Thymus (tissue), 11 donors: ENCODE results near the gene PPP1R3E. TPM values are rescaled to one million over a fixed set of nuclear protein-coding genes. Genes with fewer than 3 reads are reported as not detected.
"Not testable (repeated sequence)": the region's sequence is repeated elsewhere in the genome, so short reads cannot be mapped to it uniquely, and the experiment has no call there.

ENCODE experiments used
- DNase-seq, 9 donors: peaks; one replicate each; pipeline ENCODE4 v3.0.0-alpha.2; 2013; ENCODE audit warnings: low spot score in 9 of 9, low read depth in 6 of 9, missing footprints in 1 of 9
- H3K27ac ChIP-seq, 2 donors: one replicate each; pipeline ENCODE4 v1.5.1; 2013; ENCODE audit warnings: control low read depth in 1 of 2, low read depth in 1 of 2, low read length in 1 of 2, mild to moderate bottlenecking in 1 of 2, moderate library complexity in 1 of 2
- H3K27me3 ChIP-seq, 2 donors: one replicate each; pipeline ENCODE4 v1.5.1; 2013; ENCODE audit warnings: low read length in 1 of 2; ENCODE audit not compliant: control insufficient read depth in 2 of 2, insufficient read depth in 1 of 2
- H3K36me3 ChIP-seq, 2 donors: one replicate each; pipeline ENCODE4 v1.5.1; 2013; ENCODE audit warnings: low read length in 1 of 2, mild to moderate bottlenecking in 1 of 2, moderate library complexity in 1 of 2; ENCODE audit not compliant: control insufficient read depth in 2 of 2, insufficient read depth in 2 of 2
- H3K4me1 ChIP-seq, 2 donors: one replicate each; pipeline ENCODE4 v1.5.1; 2013; ENCODE audit warnings: low read length in 2 of 2; ENCODE audit not compliant: control insufficient read depth in 2 of 2, insufficient read depth in 2 of 2
- H3K4me3 ChIP-seq, 2 donors: one replicate each; pipeline ENCODE4 v1.5.1; 2013; ENCODE audit warnings: low read length in 2 of 2, control low read depth in 1 of 2, mild to moderate bottlenecking in 1 of 2
- H3K9me3 ChIP-seq, 2 donors: one replicate each; pipeline ENCODE4 v1.5.1; 2013; ENCODE audit warnings: low read length in 1 of 2, mild to moderate bottlenecking in 1 of 2; ENCODE audit not compliant: control insufficient read depth in 2 of 2, insufficient read depth in 1 of 2
- WGBS: extraction: QIAGEN DNeasy Blood & Tissue Kit; methylation state at CpG from one replicate; pipeline ENCODE4 v1.1.7; 2013; 5-methylcytosine and 5-hydroxymethylcytosine counted together
- polyA plus RNA-seq: library from polyadenylated mRNA; stranded (reverse); fragments of 200-250 nt; gene quantifications from one replicate; pipeline ENCODE4 v1.2.3, GENCODE V29; 2013
- total RNA-seq: library from RNA; stranded (reverse); fragments of 120-200 nt; gene quantifications from one replicate; pipeline ENCODE4 v1.2.4, GENCODE V29; 2013
- donor health status: healthy.

PPP1R3E gene
- total and polyA plus RNA-seq, 2 donors: 6.6 to 43.1 TPM

DNA sequence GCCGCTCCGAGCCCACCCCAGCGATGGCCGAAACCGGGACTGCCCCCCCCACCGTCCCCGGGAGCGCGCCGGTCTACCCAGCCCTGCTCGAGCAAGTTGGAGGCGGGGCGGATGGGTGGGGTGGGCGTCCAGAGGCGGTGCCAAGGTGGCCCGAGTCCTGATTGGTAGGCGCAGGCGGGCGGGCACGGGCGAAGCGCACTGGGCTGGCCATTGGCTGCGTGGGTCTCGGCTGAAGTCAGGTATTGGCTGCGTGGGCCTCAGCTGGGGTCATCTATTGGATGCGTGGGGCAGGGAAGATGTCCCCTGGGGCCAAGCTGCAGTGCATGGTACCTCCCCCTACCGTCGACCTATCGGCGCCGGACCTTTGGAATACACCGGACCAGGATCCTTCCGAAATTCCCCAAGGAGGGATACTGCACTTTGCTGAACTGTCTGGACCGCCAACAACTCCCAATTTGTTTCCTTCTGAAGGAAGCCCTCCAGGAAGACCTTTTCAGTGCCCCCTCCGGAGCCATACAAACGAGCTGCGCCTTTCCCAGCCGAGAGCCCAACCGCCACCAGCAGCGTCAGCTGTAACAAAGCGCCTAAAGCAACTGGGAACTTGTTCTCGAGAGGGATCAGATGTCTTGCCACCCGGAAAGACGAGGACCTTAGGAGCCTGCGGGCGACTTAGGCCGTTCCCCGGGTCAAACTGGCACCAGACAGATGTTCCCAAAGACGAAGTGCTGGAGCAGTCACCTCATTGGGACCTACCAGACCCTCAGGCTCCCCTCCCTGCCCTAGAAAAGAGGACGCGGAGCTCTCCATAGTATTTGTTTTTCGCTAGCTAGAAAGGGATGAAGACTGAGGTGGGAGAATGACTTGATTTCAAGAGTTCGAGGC lies 16.4 kb downstream of the PPP1R3E start, which contains the start of gene HOMEZ:
HOMEZ (minus strand) TSS at position 113 of the 882 bp plus-strand sequence. CDS start 180 bp downstream, outside the sequence.
- peaks cover 3 to 15% of the 10 kb centered on the region in 2 donors for H3K4me1 ChIP-seq

DNA sequence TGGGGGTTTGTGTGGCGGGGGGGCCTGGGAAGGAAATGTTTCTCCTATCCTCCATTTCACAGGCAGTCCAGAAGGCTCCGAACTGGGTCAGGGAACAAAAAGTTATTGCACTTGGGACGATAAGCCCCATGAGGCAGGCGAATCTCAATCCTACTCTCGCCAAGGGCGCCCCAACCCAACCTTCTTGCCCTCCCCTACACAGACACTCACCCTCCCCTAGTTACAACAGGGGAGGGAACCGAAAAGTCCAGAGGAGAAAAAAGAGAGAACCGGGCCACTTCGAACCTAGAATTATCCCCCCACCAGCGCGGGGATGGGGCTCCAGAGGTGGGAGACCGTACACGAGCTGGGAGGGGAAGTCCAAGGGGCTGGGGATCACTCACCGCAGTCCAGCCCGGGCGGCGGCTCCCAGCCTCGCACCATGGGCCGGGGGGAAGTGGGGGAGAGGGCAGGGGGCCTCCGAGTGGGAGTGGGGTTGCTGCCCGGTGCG lies 17.1 kb downstream of the PPP1R3E start:
- under 1% methylated on average over 22 of the region's 22 CpGs for WGBS
- peak overlapping the region; percentile 80 to 92 for H3K4me3 ChIP-seq

More for the DNA sequence above, 16.4 kb downstream of the PPP1R3E start, which contains the start of gene HOMEZ:
- peak within 1 kb of the TSS; percentile 89 to 91 for H3K27ac ChIP-seq
- no peaks in the 10 kb centered on the region for H3K9me3 ChIP-seq
- H3K4me3 ChIP-seq: peak within 1 kb of the TSS; percentile 80 to 92
- 1% methylated on average over 53 of the region's 53 CpGs for WGBS
- H3K27me3 ChIP-seq: no peaks in the 10 kb centered on the region
- peak; percentile 83 to 97 (median 91) for DNase-seq
- peaks cover 0 to 4% of the 10 kb centered on the region in 2 donors for H3K36me3 ChIP-seq

DNA sequence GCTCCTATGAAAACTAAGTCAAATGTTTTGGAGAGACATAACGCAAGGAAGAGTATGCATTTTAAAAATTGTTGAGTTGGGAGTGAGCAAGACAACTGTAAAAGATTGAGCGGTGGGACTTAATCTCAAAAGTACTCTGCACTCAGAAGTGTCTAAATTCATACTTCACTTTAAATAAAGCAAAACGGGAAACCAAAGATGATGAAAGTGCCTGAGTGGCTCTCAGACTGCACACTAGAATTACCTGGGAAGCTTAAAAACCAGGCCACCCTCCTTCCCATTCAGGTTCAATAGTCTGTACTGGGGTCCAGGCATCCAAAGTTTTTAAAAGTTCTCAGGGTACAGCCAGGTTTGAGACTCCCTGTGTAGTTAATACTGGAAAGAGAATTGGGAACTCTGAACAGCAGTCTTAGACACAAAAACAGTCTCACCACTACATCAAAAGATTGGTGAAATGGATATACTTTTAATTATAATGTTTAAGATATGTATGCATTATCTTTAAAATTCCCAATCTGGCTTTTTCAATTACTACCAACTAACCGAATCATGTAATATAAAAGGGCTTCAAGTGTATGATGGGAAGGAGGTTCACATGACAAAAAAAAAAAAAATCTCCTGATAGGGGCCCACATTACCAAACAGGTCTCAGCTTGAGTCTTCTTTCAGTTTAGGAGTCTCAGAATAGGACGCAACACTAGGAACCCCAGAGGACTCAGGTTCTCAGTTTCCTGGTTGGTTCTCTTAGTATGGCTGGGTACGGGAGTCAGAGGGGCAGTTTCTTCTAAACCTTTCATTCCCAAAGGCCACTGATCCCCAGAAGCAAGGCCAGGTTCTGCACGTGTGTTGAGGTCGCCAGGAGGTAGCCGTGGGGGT lies 17.8 kb downstream of the PPP1R3E start:
- Histone ChIP-seq H3K9me3 (no peaks in the 10 kb centered on the region), H3K4me3 (peak overlapping the region; percentile 80 to 92), H3K4me1 (peaks cover 3 to 15% of the 10 kb centered on the region in 2 donors), H3K27me3 (no peaks in the 10 kb centered on the region), H3K27ac (peak overlapping the region; percentile 85 to 88), H3K36me3 (peaks cover 0 to 4% of the 10 kb centered on the region in 2 donors)
- 33% methylated on average over 9 of the region's 9 CpGs for WGBS
- DNase-seq: peak in 3 of 9 donors; percentile 19 to 57 (median 23)

More for the DNA sequence above, 17.1 kb downstream of the PPP1R3E start:
- Histone ChIP-seq H3K27me3 (no peaks in the 10 kb centered on the region), H3K4me1 (peaks cover 3 to 15% of the 10 kb centered on the region in 2 donors), H3K9me3 (no peaks in the 10 kb centered on the region), H3K36me3 (peaks cover 0 to 4% of the 10 kb centered on the region in 2 donors), H3K27ac (peak overlapping the region; percentile 85 to 88)
- no peak for DNase-seq

DNA sequence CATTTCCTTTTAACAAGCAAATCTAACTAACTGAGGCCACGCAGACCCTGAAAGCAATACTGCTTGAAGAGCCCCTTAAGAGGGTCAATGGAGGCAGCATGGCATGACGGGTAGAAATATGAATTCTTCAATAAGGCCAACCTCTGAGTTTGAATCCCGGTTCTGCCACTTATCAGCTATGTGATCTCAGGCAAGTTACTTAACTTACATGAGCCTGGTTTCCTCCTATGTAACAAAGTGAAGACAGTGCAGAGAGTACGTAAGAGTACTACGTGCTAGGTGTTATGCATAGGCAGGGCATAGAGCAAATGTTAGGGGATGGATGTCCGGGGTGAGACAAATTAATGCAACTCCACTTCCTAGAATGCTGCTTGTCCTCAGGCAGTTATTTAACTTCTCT lies 21.4 kb downstream of the PPP1R3E start:
- WGBS: 99% methylated on average over 6 of the region's 6 CpGs
- H3K9me3 ChIP-seq: no peaks in the 10 kb centered on the region
- peaks cover 4 to 5% of the 10 kb centered on the region in 2 donors for H3K36me3 ChIP-seq
- DNase-seq: no peak
- peaks cover 0 to 7% of the 10 kb centered on the region in 2 donors for H3K4me1 ChIP-seq
- H3K27me3 ChIP-seq: no peaks in the 10 kb centered on the region
- H3K4me3 ChIP-seq: no peak overlapping the region
- no peak overlapping the region for H3K27ac ChIP-seq

DNA sequence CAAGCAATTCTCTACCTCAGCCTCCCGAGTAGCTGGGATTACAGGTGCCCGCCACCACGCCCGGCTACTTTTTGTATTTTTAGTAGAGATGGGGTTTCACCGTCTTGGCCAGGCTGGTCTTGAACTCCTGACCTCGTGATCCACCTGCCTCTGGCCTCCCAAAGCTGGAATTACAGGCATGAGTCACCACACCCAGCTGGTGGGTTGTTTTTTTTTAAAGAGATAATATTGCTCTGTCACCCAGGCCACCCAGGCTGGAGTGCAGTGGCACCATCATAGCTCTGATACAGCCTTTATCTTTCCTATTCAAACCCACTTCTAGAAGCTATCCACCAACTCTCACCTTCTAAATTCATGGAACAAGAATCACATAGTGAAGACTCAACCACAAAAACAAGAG lies 24.7 kb downstream of the PPP1R3E start:
- not testable (repeated sequence) for H3K4me1 ChIP-seq, H3K9me3 ChIP-seq, H3K27me3 ChIP-seq, H3K36me3 ChIP-seq, H3K27ac ChIP-seq, DNase-seq, H3K4me3 ChIP-seq
- WGBS: 97% methylated on average over 6 of the region's 6 CpGs

DNA sequence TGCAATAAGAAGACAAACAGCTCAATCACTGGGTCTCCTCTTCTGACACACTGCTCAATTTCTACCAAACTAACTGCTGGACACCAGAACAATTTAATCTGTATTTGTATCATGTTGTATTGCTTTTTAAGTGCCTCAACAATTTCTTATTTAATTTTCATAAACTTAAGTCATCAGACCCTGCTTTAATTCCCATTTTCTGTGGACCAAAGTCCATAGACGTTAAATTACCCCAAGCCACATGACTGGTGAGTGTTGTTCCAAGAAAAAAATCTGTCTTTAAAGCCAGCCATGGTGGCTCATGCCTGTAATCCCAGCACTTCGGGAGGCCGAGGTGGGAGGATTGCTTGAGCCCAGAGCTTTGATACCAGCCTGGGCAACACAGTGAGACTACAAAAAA lies 25.5 kb downstream of the PPP1R3E start:
- WGBS: 95% methylated on average over 3 of the region's 3 CpGs
- Histone ChIP-seq H3K27ac (no peak overlapping the region), H3K9me3 (no peaks in the 10 kb centered on the region), H3K36me3 (peaks cover under 1 to 10% of the 10 kb centered on the region in 2 donors), H3K4me3 (no peak overlapping the region), H3K4me1 (no peaks in the 10 kb centered on the region), H3K27me3 (no peaks in the 10 kb centered on the region)
- no peak for DNase-seq

DNA sequence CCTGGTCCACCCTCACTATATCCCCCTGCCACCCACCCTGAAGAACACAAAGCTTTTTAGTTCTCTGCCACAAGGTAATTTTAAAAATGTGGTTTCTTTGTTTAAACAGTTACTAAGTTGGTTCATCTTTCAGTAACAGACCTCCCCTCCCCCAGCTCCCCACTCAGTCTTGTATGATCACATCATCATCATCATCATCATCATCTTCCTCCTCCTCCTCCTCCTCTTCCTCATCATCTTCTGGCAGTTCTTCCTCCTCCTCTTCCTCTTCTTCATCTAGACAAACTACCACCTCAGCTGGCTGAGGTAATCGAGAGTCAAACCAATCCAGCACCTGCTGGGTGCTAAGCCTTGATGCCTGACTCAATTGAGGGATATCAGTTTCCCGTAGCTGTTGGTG lies 27.2 kb downstream of the PPP1R3E start:
- H3K4me1 ChIP-seq: no peaks in the 10 kb centered on the region
- no peaks in the 10 kb centered on the region for H3K9me3 ChIP-seq
- H3K4me3 ChIP-seq: no peak overlapping the region
- no peak for DNase-seq
- 94% methylated on average over 2 of the region's 2 CpGs for WGBS
- H3K27ac ChIP-seq: no peak overlapping the region
- H3K36me3 ChIP-seq: peaks cover 0 to 10% of the 10 kb centered on the region in 2 donors
- no peaks in the 10 kb centered on the region for H3K27me3 ChIP-seq

DNA sequence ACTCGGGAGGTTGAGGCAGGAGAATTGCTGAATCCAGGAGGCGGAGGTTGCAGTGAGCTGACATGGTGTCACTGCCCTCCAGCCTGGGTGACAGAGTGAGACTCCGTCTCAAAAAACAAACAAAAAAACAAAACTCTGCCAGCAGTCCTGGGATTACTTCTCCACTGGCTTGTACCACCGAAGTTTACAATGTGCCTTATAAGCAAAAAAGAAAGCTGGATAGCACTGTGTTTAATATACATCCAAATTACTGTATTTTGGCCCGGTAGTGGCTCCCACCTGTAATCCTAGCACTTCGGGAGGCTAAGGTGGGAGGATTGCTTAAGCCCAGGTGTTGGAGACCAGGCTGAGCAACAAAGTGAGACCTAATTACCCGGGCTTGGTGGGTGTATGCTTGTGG lies 33.5 kb downstream of the PPP1R3E start:
- Histone ChIP-seq H3K4me3 (no peak overlapping the region), H3K9me3 (no peaks in the 10 kb centered on the region), H3K27me3 (no peaks in the 10 kb centered on the region), H3K27ac (no peak overlapping the region), H3K4me1 (no peaks in the 10 kb centered on the region), H3K36me3 (no peaks in the 10 kb centered on the region)
- WGBS: 96% methylated on average over 7 of the region's 7 CpGs
- no peak for DNase-seq
